ENCODE data around the gene FAM168A.
"Not testable (repeated sequence)": the region's sequence is repeated elsewhere in the genome, so short reads cannot be mapped to it uniquely, and the experiment has no call there.

Gene FAM168A

DNA sequence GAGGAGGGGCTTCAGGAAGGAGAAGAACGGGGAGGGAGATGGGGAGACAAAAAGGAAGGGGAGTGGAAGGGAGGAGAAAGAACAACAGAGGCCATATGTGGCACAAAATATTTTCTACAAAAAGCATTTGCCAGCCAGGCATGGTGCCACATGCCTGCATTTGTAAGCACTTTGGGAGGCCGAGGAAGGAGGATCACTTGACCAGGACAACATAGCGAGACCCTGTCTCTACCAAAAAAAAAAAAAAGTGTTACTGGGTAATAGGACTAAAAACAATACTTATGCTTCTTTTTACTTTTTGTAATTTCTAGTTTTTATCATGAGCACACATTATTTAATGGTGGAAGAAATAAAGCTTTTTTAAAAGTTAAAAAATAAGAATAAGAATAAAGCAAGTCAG is 5.3 kb downstream of the FAM168A start:
- no peak for DNase-seq

DNA sequence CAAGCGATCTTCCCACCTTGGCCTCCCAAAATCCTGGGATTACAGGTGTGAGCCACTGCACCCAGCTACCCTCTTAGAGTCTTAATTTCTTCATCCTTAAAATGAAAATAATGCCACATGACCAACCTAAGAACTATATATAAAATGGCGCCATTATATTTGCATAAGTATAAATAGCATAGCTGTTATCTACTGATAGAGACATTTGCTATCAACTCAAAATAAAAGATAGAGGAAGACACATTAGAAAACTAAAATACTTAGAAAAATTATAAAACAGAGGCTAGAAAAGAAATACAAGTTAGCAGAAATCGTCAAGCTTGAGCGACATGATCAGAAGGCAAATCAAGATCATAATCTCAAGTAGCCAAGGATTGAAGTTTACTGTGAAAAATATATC is 6.2 kb downstream of the FAM168A start:
- no peak for DNase-seq

DNA sequence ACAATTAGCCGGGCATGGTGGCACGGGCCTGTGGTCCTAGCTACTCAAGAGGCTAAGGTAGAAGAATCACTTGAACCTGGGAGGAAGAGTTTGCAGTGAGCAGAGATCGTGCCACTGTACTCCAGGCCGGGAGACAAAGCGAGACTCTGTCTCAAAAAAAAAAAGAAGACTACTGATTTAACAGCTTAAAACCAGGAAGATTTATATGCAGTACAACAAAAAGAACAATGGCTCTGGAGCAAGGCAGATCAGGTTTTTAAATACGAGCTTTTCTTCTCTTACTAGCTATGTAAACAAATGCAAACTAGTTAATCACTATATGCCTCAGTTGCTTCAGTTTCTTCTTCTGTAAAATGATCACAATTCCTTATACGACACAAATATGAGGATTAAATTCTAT is 6.9 kb downstream of the FAM168A start:
- DNase-seq = no peak

DNA sequence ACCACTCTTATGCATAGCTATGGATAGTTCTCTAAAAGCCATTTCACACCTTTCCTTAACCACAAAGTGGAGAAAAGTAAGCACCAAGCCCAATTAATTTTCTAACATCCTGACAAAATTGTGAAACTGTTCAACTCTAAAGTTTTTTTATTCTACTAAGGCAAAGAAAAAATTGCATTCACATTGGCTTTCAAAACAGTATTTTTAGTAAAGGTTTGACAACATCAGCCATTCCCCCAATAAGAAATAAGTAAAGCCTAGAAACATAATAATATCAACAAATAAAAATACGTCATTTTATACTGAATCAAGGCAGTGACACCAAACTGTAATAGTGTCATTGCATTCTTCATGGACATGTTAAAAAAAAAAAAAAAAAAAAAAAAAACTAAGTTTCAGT is 11.1 kb downstream of the FAM168A start:
- no peak for DNase-seq

DNA sequence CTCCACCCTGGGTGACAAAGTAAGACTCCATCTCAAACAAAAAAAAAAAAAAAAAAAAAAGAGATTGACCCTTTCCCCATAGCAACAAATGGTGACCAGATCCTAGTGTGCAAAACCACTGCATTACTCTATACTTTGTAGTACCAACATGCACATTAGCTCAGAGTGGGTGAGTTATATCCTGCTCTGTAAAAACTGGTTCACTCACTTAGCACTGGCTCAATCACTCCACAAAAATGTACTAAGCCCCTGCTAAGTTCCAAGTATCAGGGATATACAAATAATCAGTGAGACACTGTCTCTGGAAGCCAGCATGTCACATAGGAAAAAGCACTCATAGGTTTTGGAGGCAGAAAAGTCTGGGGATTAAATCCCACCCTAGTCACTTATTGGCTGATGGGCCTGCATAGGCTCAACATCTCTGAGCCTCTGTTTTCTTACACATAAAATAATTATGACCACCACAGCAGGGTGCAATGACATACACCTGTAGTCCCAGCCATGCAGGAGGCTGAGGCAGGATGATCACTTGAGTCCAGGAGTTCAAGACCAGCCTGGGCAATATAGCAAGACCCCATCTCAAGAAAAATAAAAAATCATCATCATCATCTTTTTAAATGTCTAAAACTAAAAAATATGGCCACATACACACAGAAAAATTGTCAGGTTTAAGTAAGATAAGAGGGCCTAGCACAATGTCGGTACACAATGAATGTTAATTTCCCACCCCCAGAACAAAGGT is 11.9 kb downstream of the FAM168A start:
- DNase-seq = no peak

DNA sequence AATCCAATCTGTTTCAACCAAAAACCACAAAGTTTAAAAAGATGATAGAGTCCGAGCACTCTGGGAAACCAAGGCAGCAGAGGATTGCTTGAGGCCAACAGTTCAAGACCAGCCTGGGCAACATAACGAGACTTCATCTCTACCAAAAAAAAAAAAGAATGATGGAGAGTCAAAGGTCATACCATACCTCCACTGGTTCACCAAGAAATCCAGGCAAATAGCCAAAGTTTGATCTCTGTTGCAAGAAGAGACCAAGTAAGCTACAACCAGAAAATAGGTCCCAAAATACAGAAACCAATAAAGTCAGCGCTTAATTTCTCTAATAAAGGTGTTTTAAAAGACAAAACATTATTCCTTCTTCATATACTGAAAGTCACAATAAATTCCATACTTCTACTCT is 13.1 kb downstream of the FAM168A start:
- DNase-seq = no peak

DNA sequence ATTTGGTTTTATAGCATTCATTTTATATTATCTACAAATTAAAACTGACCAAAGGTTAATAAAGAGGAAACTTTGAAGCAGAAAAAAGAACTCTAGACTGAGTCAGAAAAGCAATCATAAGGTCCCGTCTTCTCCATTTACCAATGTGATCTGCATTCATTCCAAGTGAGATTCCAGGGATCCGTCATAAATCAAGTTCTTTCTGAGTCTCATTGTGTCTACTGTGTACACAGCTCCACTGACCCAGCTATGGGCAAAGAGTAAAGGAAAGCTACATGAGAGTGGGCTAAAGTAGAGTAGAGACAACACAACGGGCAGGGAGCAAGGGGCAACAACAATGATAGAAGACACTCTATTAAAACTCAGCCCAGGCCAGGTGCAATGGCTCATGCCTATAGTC is 15.3 kb downstream of the FAM168A start:
- DNase-seq = no peak

DNA sequence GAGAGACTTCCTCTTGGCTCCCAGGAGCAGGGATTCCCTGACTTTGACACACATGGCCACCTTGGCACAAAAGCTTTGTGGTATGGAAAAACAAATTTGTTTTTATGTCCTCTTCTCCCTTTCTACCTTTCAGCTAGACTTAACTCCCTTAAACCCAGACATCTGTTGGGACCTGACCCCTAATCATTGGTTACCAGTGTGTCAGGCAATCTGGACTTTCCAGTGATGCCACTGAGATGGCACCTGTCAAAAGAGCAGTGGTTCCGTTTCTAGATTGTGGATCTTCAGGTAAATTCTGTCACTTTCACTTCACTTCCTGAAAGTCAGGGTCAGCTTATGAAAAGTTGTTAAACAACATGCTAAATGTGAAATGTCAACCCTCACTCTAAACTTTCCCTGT is 17.2 kb downstream of the FAM168A start:
- DNase-seq = not testable (repeated sequence)

DNA sequence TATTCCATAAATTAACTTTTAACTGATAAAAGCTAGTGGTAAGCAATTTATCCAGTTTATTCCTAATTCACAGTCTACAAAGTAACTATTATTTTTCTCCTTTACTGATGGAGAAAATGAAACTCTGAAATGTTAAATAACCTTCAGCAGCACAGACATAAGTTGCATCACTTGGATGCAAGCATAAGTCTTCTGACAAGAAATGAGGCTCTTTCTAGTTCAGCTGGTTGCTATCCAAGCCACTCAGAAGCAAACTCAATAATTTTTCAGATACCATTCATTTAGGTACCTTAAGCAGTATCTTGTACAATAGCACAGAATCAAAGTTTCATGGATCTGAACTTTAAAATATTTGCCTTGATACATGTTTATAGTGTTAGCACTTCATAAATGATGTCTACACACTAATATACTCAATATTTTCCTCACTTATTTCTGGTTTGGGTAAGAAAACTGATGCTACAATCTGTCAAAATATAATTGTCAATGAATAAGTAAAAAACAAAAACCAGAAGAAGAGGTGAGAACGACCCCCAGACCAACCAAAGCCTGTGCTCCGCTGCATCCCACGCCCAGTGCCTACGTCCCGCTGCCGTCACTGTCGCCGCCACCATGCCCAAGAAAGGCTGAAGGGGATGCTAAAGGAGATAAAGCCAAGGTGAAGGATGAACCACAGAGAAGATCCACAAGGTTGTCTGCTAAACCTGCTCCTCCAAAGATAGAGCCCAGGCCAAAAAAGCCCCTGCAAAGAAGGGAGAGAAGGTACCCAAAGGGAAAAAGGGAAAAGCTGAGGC is 18.1 kb downstream of the FAM168A start:
- DNase-seq = no peak

DNA sequence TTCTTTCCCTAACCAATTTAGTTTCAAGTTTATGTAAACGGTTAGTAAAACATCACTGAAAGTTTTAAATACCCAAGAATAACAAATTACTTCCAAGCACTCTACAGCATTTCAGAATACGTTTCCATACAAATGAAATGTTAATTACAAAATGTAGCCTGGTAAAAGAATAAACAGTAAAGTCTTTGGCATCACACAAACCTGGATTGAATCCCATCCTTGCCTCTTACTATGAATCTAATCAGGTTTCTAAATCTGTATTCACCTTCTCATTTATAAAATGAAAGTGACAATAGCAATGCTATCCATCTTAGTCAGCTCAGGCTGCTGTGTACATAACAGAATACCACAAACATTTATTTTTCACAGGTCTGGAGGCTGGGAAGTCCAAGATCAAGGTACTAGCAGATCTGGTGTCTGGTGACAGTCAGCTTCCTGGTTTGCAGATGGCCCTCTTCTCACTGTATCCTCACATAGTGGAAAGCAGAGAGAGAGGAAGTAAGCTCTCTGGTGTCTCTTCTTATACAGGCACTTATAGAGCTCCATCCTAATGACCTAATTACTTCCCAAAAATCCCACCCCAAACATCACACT is 19.2 kb downstream of the FAM168A start:
- DNase-seq = no peak

DNA sequence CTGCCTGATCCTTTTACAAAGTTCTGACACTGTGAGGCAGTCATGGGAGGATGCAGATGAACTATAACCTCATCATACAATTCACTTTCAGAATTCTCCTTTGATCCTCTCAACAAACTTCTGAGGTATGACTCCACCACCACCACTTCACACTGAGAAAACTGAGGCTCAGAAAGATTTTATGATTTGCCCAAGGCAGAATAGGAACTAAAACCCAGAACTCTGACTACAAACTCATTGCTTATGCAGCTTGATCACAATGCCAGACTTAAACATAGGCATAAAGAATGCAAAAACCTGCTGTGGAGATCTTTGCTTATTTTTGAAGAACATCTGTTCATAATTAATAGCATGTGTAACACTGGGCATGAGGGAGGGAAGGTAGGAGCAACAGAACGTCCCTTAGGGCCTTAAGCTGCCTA is 20.4 kb downstream of the FAM168A start:
- no peak for DNase-seq

DNA sequence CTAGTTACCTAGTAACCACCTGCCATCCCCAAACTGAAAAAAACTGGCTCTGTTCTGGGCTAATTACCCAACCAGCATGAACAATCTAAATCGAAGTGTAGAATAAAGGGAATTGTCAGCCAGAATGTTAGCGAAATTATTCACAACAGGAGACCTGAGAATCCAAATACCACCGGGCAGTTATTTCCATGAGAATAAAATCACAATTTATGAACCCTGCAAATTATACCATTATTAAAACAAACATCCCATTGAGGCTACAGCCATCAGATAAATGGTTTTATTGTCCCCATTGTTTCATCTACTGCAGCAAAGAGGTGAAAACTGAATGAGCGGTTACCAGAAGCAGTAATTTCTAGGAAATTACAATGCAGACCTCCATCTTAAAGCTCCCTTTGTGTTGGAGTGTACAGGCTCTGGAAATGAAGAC is 21.7 kb downstream of the FAM168A start:
- DNase-seq = no peak

DNA sequence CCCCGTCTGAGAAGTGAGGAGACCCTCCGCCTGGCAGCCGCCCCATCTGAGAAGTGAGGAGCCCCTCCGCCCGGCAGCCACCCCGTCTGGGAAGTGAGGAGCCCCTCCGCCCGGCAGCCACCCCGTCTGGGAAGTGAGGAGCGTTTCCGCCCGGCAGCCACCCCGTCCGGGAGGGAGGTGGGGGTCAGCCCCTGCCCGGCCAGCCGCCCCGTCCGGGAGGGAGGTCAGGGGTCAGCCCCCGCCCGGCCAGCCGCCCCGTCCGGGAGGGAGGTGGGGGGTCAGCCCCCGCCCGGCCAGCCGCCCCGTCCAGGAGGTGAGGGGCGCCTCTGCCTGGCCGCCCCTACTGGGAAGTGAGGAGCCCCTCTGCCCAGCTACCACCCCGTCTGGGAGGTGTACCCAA is 25.9 kb downstream of the FAM168A start:
- not testable (repeated sequence) for DNase-seq

DNA sequence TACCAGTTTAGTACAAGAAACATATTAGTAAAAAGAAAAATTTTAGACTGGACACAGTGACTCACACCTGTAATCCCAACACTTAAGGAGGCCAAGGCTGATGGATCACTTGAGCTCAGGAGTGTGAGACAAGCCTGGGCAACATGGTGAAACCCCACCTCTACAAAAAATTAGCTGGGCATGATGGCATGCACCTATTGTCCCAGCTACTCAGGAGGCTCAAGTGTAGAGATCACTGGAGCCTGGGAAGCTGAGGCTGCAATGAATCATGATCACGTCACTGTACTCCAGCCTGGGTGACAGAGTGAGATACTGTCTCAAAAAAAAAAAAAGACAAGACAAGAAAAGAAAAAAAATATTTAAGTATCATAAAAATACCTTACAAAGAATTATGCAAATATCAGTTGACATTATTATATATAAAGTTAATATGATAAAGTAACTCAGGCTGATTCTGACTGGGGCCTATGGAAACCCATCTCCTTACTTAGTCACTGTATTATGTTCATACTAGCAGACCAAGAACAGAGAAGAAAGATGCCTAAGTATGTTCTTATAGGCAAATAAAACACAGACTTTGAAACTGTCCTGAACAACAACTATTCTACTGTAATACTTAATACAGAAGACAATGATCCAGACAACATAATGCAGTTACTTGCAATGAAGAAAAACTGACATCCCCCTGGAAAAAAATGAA is 27.3 kb downstream of the FAM168A start:
- no peak for DNase-seq

DNA sequence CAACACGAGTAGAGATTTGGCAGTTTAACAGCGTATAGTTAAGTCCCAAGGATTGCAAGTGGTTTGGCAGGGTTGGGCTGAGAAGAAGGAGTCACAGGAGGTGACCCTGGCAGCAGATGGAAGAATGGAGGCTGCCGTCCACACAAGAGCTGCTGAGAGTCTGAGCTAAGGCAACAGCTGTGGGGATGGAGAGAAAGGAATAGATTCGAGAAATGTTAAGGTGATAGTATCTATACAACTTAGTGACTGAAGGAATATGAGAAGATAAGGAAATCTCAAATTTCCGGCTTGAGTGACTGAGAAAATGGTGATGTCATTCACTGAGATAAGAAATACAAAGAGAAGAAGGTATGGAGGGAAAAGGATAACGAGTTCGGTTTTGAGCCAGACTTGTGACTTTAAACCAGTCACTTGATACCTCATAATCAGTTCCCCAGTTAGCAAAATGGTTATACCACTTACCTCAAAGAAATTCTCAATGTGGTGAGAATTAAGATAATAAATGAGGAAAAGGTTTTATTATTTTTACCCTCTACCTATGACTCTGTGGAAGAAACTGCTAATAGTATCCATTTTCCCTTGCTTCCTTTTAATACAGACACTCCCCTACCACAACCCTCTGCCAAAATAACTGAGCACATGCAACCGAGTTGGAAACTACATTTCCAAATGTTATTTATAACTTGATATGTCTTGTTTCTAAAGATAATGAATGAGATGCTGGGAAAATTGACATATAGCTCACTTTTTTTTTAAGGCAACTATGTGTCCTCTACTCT is 30.7 kb downstream of the FAM168A start:
- no peak for DNase-seq

DNA sequence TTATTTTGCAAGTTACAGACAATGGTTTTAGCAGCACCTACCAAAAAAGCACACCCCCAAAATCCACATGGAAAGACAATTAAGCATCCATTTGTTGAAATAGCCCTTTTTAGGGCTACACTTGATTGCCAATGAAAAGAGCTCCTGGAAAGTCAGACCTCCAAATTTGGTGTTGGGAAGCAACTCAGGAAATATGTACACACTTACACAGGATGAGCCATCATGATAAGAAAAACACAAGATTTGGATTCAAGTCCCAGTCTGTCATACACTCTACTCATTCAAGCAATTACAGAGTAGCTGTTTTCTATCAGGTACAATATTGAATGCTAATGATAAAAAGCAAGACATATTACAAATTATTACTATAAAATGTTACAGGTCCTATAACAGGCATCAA is 31.5 kb downstream of the FAM168A start:
- no peak for DNase-seq

DNA sequence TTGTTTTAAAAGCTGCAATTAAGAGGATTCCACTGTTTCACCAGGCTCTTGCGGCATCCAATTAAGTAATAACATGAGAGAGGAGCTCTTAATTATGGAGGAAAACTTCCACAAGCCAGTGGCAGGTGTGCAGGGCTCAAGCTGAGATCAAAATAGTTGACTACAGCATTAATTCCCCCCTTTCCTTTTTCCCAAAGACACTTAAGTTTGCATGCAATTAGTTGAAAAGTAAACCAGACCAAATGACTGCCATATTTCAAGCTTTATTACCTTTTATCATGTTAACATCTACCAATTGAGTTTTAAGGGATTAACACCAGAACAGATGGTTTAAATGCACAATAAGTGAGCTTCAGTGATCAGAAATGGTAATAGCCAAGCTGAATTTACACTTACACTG is 32.1 kb downstream of the FAM168A start:
- DNase-seq = no peak

DNA sequence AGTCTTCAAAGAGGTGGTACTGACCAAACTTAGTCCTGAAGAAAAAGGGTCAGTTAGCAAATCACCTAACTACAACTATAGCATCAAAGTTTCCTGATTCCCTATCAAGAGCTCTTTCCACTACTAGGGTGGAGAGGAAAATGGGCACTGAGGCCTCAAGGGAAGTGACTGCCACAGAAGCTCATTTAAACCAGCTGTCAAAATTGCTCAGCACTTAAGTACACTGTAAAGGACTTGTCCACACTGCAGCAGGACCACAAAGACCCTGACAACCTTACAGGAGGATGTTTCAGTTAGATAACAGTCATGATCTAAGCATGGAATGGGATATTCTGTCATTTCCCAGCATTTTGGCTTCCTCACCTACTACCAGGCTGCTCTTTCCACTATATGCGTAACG is 33.0 kb downstream of the FAM168A start:
- no peak for DNase-seq

DNA sequence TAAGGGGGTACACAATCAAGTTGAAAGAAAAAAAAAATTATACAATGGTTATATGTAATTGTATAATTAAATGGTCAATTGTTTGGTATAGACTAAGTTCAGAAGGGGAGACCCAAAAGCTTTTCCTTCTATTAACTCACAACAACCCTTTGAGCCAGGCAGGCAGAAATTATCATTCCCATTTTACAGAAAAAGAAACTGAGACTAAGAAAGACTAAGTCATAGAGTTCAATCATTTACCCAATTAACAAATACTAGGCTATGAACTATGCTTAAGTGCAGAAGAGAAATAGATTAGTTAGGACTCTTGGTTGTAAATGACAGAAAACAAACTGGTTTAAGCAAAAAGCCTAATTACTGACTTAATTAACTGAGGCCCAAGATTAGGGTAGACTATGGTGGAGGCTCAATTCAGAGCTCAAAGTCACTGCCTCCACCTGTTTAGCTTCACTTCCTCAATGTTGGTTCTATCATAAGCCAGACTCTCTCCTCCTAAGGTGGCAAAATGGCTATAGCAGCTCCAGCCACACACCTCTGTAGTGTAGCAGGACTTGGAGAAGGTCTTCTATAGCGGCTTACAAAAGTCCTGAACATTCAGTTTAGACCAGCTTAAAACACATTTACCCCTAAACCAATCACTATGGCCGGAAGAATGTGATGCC is 34.2 kb downstream of the FAM168A start:
- DNase-seq = no peak

DNA sequence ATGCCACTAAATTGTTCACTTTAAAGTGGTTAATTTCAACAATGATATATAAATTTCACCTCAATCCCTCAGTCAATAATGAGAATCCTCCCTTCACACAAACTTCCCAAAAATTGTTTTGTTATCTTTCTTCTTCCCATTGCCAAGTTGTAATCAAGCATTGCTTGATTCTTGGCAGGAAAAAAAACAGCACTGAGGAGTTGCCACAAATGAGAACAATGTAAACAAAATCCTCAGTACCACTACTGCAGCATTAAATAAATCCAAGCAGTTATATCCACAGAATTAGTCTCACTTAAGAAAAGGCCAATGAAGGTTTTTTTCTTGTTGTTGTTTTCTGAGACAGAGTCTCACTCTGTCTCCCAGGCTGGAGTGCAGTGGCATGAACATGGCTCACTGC is 38.2 kb downstream of the FAM168A start:
- no peak for DNase-seq

DNA sequence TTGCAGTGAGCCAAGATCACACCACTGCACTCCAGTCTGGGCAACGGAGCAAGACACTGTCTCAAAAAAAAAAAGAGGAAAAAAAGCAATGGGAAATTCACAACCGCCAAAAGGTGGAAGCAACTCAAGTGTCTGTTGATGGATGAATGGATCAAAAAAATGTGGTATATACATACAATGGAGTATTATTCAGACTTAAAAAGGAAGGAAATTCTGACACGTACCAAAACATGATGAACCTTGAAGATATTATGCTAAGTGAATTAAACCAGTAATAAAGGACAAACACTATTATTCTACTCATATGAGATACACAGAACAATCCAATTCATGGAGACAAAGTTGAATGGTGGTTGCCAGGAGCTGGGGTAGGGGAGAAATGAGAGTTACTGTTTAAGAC is 40.9 kb downstream of the FAM168A start:
- DNase-seq = no peak

DNA sequence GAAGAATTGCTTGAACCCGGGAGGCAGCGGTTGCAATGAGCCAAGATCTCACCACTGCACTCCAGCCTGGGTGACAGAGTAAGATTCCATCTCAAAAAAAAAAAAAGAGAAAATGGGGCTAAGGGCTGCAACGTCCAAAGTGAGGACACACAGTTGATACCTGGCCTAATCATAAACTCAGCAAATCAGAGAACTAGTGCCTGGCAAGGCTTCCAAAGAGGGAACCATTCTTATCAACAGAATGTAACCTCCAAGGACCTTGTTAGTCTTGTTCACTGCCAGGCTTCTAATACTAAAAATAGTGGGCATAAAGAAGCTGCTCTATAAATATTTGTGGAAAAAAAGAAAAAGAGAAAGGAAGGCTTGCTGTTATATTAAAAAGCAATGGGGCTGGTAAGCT is 42.3 kb downstream of the FAM168A start:
- DNase-seq = no peak

Data from activated T-cell treated with anti-CD3 and anti-CD28 coated beads for 4 hours (primary cell).